ENCODE data around the gene SI. TPM values are rescaled to one million over a fixed set of nuclear protein-coding genes. Genes with fewer than 3 reads are reported as not detected.

Gene SI
- total RNA-seq, 1 donor from 2014 or later: not detected

DNA sequence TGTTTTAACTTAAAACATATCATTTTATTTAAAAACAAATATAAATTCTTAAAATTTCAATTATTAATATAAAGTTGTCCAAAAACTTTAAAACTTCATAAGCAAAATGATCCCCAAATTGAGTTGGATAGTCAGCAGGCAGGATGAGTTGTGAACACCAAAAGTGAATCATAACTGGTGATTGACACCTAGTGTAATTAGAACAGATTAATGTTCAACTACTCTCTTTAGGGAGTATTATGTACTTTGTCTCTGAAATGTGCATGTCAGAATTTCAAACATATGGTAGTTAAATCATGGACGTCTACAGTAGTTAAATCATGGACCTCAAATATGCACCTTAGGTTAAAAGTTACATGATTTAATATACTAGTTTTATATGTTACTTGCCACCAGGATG is 2.9 kb upstream of the SI start:
- Mint-ChIP-seq H3K27ac (ENCODE audit: unreplicated experiment) (no peak overlapping the region), H3K4me3 (ENCODE audit: unreplicated experiment) (no peak overlapping the region), H3K36me3 (ENCODE audit: unreplicated experiment) (no peaks in the 10 kb centered on the region), H3K9me3 (ENCODE audit: unreplicated experiment) (no peaks in the 10 kb centered on the region), H3K4me1 (ENCODE audit: unreplicated experiment) (no peaks in the 10 kb centered on the region), H3K27me3 (ENCODE audit: unreplicated experiment) (peaks cover 11% of the 10 kb centered on the region)
- TF ChIP-seq CTCF (IDR thresholded peaks at IDR 0.05): no peak
- DNase-seq (ENCODE audit: extremely low spot score, unreplicated experiment): no peak

GRCh38 chr3:165075695-165076094 is 2.6 kb downstream of the SI start:
- no peaks in the 10 kb centered on the region for H3K9me3 Mint-ChIP-seq (ENCODE audit: unreplicated experiment)
- no peak overlapping the region for H3K27ac Mint-ChIP-seq (ENCODE audit: unreplicated experiment)
- no peak overlapping the region for H3K4me3 Mint-ChIP-seq (ENCODE audit: unreplicated experiment)
- H3K27me3 Mint-ChIP-seq (ENCODE audit: unreplicated experiment): peaks cover 11% of the 10 kb centered on the region
- no peak for TF ChIP-seq CTCF (IDR thresholded peaks at IDR 0.05)
- no peaks in the 10 kb centered on the region for H3K36me3 Mint-ChIP-seq (ENCODE audit: unreplicated experiment)
- no peak for DNase-seq (ENCODE audit: extremely low spot score, unreplicated experiment)
- H3K4me1 Mint-ChIP-seq (ENCODE audit: unreplicated experiment): no peaks in the 10 kb centered on the region

DNA sequence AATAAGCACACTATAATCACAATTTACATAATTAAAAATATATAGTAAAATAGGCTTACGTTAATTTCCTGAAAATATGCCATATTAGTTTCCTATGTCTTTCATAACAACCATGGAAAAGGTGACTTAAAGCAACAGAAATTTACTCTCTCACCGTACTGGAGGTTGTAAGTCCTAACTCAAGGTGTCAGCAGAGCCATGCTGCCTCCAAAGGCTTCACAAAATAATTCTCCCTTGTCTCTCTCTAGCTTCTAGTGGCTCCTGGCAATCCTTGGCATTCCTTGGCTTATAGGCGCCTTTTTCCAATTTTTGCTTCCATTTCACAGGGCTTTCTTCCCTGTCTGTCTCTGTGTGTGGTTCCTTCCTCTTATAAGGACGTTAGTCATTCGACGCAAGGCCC is 7.6 kb downstream of the SI start:
- Mint-ChIP-seq H3K4me1 (ENCODE audit: unreplicated experiment) (no peaks in the 10 kb centered on the region), H3K36me3 (ENCODE audit: unreplicated experiment) (no peaks in the 10 kb centered on the region), H3K27me3 (ENCODE audit: unreplicated experiment) (peaks cover 13% of the 10 kb centered on the region), H3K4me3 (ENCODE audit: unreplicated experiment) (no peak overlapping the region), H3K9me3 (ENCODE audit: unreplicated experiment) (no peaks in the 10 kb centered on the region), H3K27ac (ENCODE audit: unreplicated experiment) (no peak overlapping the region)
- no peak for TF ChIP-seq CTCF (IDR thresholded peaks at IDR 0.05)
- DNase-seq (ENCODE audit: extremely low spot score, unreplicated experiment): no peak

- Mint-ChIP-seq H3K27me3 (ENCODE audit: unreplicated experiment) (peaks cover 8% of the 10 kb centered on the region), H3K9me3 (ENCODE audit: unreplicated experiment) (no peaks in the 10 kb centered on the region), H3K4me3 (ENCODE audit: unreplicated experiment) (no peak overlapping the region), H3K27ac (ENCODE audit: unreplicated experiment) (no peak overlapping the region), H3K4me1 (ENCODE audit: unreplicated experiment) (no peaks in the 10 kb centered on the region), H3K36me3 (ENCODE audit: unreplicated experiment) (no peaks in the 10 kb centered on the region)
- TF ChIP-seq CTCF (IDR thresholded peaks at IDR 0.05): no peak
- no peak for DNase-seq (ENCODE audit: extremely low spot score, unreplicated experiment)
These were observed 21.8 kb downstream of the SI start for GRCh38 chr3:165056510-165056909.

GRCh38 chr3:165040186-165040585 is 38.1 kb downstream of the SI start:
- Mint-ChIP-seq H3K27me3 (ENCODE audit: unreplicated experiment) (peaks cover 15% of the 10 kb centered on the region), H3K27ac (ENCODE audit: unreplicated experiment) (no peak overlapping the region), H3K9me3 (ENCODE audit: unreplicated experiment) (no peaks in the 10 kb centered on the region), H3K4me3 (ENCODE audit: unreplicated experiment) (no peak overlapping the region), H3K4me1 (ENCODE audit: unreplicated experiment) (no peaks in the 10 kb centered on the region), H3K36me3 (ENCODE audit: unreplicated experiment) (no peaks in the 10 kb centered on the region)
- TF ChIP-seq CTCF (IDR thresholded peaks at IDR 0.05): no peak
- DNase-seq (ENCODE audit: extremely low spot score, unreplicated experiment): no peak
